ENCODE measurements around the gene CXorf51A.
"Not testable (repeated sequence)": the region's sequence is repeated elsewhere in the genome, so short reads cannot be mapped to it uniquely, and the experiment has no call there.

The CXorf51A gene

GRCh38 chrX:146814644-146815043 lies at the start of gene CXorf51A:
CXorf51A (minus strand) TSS chrX:146814744; CDS start chrX:146814723, 21 bp downstream.
- DNase-seq (ENCODE audit: low spot score), result not testable (repeated sequence)

- DNase-seq (ENCODE audit: low spot score), result no peak
Measured at GRCh38 chrX:146863566-146863965, 49.0 kb upstream of the CXorf51A start.

- DNase-seq (ENCODE audit: low spot score), result no peak
Measured at GRCh38 chrX:146854281-146854680, 39.7 kb upstream of the CXorf51A start.

GRCh38 chrX:146831994-146832393 lies 17.4 kb upstream of the CXorf51A start:
- DNase-seq (ENCODE audit: low spot score), result no peak

GRCh38 chrX:146809471-146809870 lies 5.1 kb downstream of the CXorf51A start, which contains the start of gene CXorf51B:
CXorf51B (plus strand) TSS chrX:146809771; CDS start chrX:146809792, 21 bp downstream.
- DNase-seq (ENCODE audit: low spot score), result not testable (repeated sequence)

Data from hepatic stellate cell (primary cell).